IMR-90 (cell line): Measurements from ENCODE around the gene PADI1. TPM values are rescaled to one million over a fixed set of nuclear protein-coding genes. Genes with fewer than 3 reads are reported as not detected.

ENCODE experiments used
- ATAC-seq: fragments of 200-7000 bp; cut with Tn5 transposase; 2 replicates; pipeline ENCODE4 v1.9.1; 2020; ENCODE audit warnings: low read depth, mild to moderate bottlenecking, moderate library complexity
- BruUV-seq: library from RNA; stranded (reverse); fragments of 400-500 nt; replicated peaks from 2 replicates; lab custom pipeline; 2021; lab: Mats Ljungman, UMichigan
- CTCF ChIA-PET: fragments of 300-600 bp; formaldehyde crosslinking; extraction: SDS; loops from one replicate; lab custom pipeline; 2021; ENCODE audit warnings: antibody characterized with exemption; lab: Yijun Ruan, JAX
- POLR2A ChIA-PET: fragments of 300-600 bp; sonication (Branson Sonifier 250); formaldehyde crosslinking; loops from one replicate; lab custom pipeline; 2022; ENCODE audit warnings: antibody characterized with exemption; ENCODE audit not compliant: unreplicated experiment; lab: Charles Lee
- DNase-seq: peaks from one replicate; pipeline ENCODE4 v3.0.0; 2013
- H2AFZ ChIP-seq: replicated peaks from 2 replicates; pipeline ENCODE3; 2013; ENCODE audit warnings: low read length, mild to moderate bottlenecking; ENCODE audit not compliant: poor library complexity
- H2AK5ac ChIP-seq: 2 replicates; pipeline ENCODE4 v1.6.1; 2013; ENCODE audit warnings: low read depth, low read length, inconsistent platforms
- H2AK9ac ChIP-seq: replicated peaks from 2 replicates; pipeline ENCODE3; 2013; ENCODE audit warnings: mild to moderate bottlenecking, low read depth, low read length, moderate library complexity; ENCODE audit not compliant: poor library complexity
- H2BK120ac ChIP-seq: 2 replicates; pipeline ENCODE4 v1.6.1; 2013; ENCODE audit warnings: low read depth, low read length, inconsistent platforms
- H2BK15ac ChIP-seq: 3 replicates; pipeline ENCODE4 v1.6.1; 2013; ENCODE audit warnings: low read depth, low read length, inconsistent platforms
- H2BK20ac ChIP-seq: 2 replicates; pipeline ENCODE4 v1.6.1; 2013; ENCODE audit warnings: low read depth, mild to moderate bottlenecking, inconsistent platforms, low read length, moderate library complexity
- H2BK5ac ChIP-seq: 2 replicates; pipeline ENCODE4 v1.6.1; 2013; ENCODE audit warnings: mild to moderate bottlenecking, low read depth, low read length, inconsistent platforms; ENCODE audit not compliant: poor library complexity, severe bottlenecking
- H3K14ac ChIP-seq: replicated peaks from 2 replicates; pipeline ENCODE4 v1.6.1; 2013; ENCODE audit warnings: low read depth, low read length, inconsistent platforms
- H3K18ac ChIP-seq: 2 replicates; pipeline ENCODE4 v1.6.1; 2013; ENCODE audit warnings: low read depth, low read length, control low read depth
- H3K23ac ChIP-seq: 2 replicates; pipeline ENCODE4 v1.6.1; 2013; ENCODE audit warnings: low read depth, low read length, inconsistent platforms
- H3K27ac ChIP-seq: 2 replicates; pipeline ENCODE4 v1.5.1; 2013; ENCODE audit warnings: mild to moderate bottlenecking, control low read depth, low read length; ENCODE audit not compliant: insufficient read depth
- H3K27me3 ChIP-seq: 2 replicates; pipeline ENCODE4 v1.6.1; 2013; ENCODE audit warnings: low read length; ENCODE audit not compliant: control insufficient read depth, insufficient read depth
- H3K36me3 ChIP-seq: 2 replicates; pipeline ENCODE4 v1.6.1; 2013; ENCODE audit warnings: low read length, mixed read lengths; ENCODE audit not compliant: control insufficient read depth, insufficient read depth
- H3K4ac ChIP-seq: 2 replicates; pipeline ENCODE4 v1.6.1; 2013; ENCODE audit warnings: low read depth, low read length, inconsistent platforms
- H3K4me1 ChIP-seq: 2 replicates; pipeline ENCODE4 v1.6.1; 2013; ENCODE audit warnings: low read length, mixed read lengths; ENCODE audit not compliant: control insufficient read depth, insufficient read depth
- H3K4me2 ChIP-seq: 2 replicates; pipeline ENCODE4 v1.6.1; 2013; ENCODE audit warnings: low read depth, mild to moderate bottlenecking, control low read depth, low read length, moderate library complexity
- H3K4me3 ChIP-seq: 2 replicates; pipeline ENCODE4 v1.5.1; 2013; ENCODE audit warnings: low read depth, mild to moderate bottlenecking, control low read depth, low read length, moderate library complexity; ENCODE audit not compliant: insufficient read depth
- H3K56ac ChIP-seq: 2 replicates; pipeline ENCODE4 v1.6.1; 2013; ENCODE audit warnings: low read length, inconsistent platforms; ENCODE audit not compliant: insufficient read depth; ENCODE audit errors: extremely low read depth
- H3K79me1 ChIP-seq, 2 experiments: 2 replicates each; pipeline ENCODE4 v1.6.1; 2013; ENCODE audit warnings: low read length in 2 of 2, inconsistent platforms in 1 of 2, low read depth in 1 of 2
- H3K9ac ChIP-seq: 2 replicates; pipeline ENCODE4 v1.6.1; 2013; ENCODE audit warnings: low read depth, low read length, control low read depth
- H3K9me1 ChIP-seq: 2 replicates; pipeline ENCODE4 v1.6.1; 2013; ENCODE audit warnings: low read length, inconsistent platforms; ENCODE audit not compliant: insufficient read depth
- H3K9me3 ChIP-seq: 2 replicates; pipeline ENCODE4 v1.6.1; 2013; ENCODE audit warnings: low read length; ENCODE audit not compliant: control insufficient read depth, insufficient read depth
- H4K20me1 ChIP-seq: 2 replicates; pipeline ENCODE4 v1.6.1; 2013; ENCODE audit warnings: low read length, inconsistent platforms; ENCODE audit not compliant: insufficient read depth
- H4K5ac ChIP-seq: 2 replicates; pipeline ENCODE4 v1.6.1; 2013; ENCODE audit warnings: mild to moderate bottlenecking, low read depth, low read length, control low read depth
- H4K8ac ChIP-seq, 2 experiments: 2 replicates each; pipeline ENCODE4 v1.6.1; 2013; ENCODE audit warnings: low read depth in 2 of 2, low read length in 2 of 2, control low read depth in 1 of 2, inconsistent platforms in 1 of 2
- H4K91ac ChIP-seq: 2 replicates; pipeline ENCODE4 v1.6.1; 2013; ENCODE audit warnings: low read depth, low read length, inconsistent platforms; ENCODE audit not compliant: insufficient read depth
- MXI1 ChIP-seq: IDR thresholded peaks from 2 replicates; pipeline ENCODE4 v1.6.1; 2012; ENCODE audit warnings: low read depth, mild to moderate bottlenecking, low read length, moderate library complexity, borderline replicate concordance
- WGBS, 2 experiments: methylation state at CpG; one replicate each; pipeline versions ENCODE4 v1.1.5 to v1.1.7; 2013; ENCODE audit warnings: missing lambda C conversion rate in 2 of 2; ENCODE audit not compliant: insufficient read length in 1 of 2; ENCODE audit errors: extremely low coverage in 2 of 2; 5-methylcytosine and 5-hydroxymethylcytosine counted together
- dilution Hi-C: fragments of 300-500 bp; cut with HindIII; formaldehyde crosslinking; loops from one replicate; pipeline ENCODE4 v1.14.3; 2018; ENCODE audit warnings: low sequenced_read_pairs; ENCODE audit not compliant: unreplicated experiment
- in situ Hi-C: fragments of 300-500 bp; cut with MboI; formaldehyde crosslinking; loops from 3 replicates; pipeline ENCODE4 v1.14.3; 2019; ENCODE audit warnings: low sequenced_read_pairs, inconsistent platforms, mixed read lengths
- intact Hi-C: fragments of 100-400 bp; cut with micrococcal nuclease; formaldehyde crosslinking; loops from 2 replicates; pipeline ENCODE4 v1.10.0; 2022
- polyA plus RNA-seq, 3 experiments: library from polyadenylated mRNA; depleted of rRNA; stranded (reverse); fragments of >200 nt; gene quantifications; 2 replicates each; pipeline ENCODE4 v1.2.3, GENCODE V29; 2012; ENCODE audit warnings: low replicate concordance in 1 of 3
- total RNA-seq: library from RNA; depleted of rRNA; stranded (reverse); fragments of >200 nt; gene quantifications from 2 replicates; pipeline ENCODE4 v1.2.3, GENCODE V29; 2012
- TF ChIP-seq, protein P1 (sequence below): fragments of 150-350 bp; IDR thresholded peaks from 2 replicates; pipeline ENCODE4 v1.6.1; 2016; ENCODE audit warnings: low read depth, mild to moderate bottlenecking, low read length, moderate library complexity, borderline replicate concordance

The PADI1 gene
- total and polyA plus RNA-seq, 2 of the 4 experiments (the other 2 are of a cell fraction) = 0.17 TPM; not detected in 1

- Histone ChIP-seq H3K79me1 (no peaks in the 10 kb centered on the region), H4K5ac (no peak overlapping the region), H3K9me3 (no peaks in the 10 kb centered on the region), H3K27ac (no peak overlapping the region), H2BK20ac (peak overlapping the region; percentile 73), H3K23ac (no peak overlapping the region), H2BK15ac (no peak overlapping the region), H3K4me2 (no peak overlapping the region), H4K20me1 (no peaks in the 10 kb centered on the region), H4K91ac (peak overlapping the region; percentile 74), H3K9me1 (peaks cover 16% of the 10 kb centered on the region; the same call in 1 of the 2 replicates), H2BK120ac (peak overlapping the region; percentile 56; the same call in 1 of the 2 replicates), H3K18ac (peak overlapping the region; percentile 30; the same call in 1 of the 2 replicates), H3K36me3 (no peaks in the 10 kb centered on the region), H3K9ac (no peak overlapping the region), H2AK5ac (peak overlapping the region; percentile 80), H3K4me3 (no peak overlapping the region), H3K56ac (no peak overlapping the region), H3K4me1 (peaks cover 12% of the 10 kb centered on the region), H4K8ac (no peak overlapping the region), H3K4ac (peak overlapping the region; percentile 60; the same call in 1 of the 2 replicates), H2BK5ac (no peak overlapping the region), H3K27me3 (peaks cover 1% of the 10 kb centered on the region), H2AK9ac (peak overlapping the region; percentile 23), H2AFZ (no peak overlapping the region), H3K14ac (0 out of 2 replicates have a peak overlapping the region, but pooled peaks have one; percentile 65)
- dilution Hi-C loops (no loop called here), in situ Hi-C loops (no loop called here), intact Hi-C loops (no loop called here)
- DNase-seq (no peak), ATAC-seq (no peak)
- CTCF ChIA-PET = no interaction called here
- BruUV-seq = no TSS peak
- POLR2A ChIA-PET = no interaction called here
- TF ChIP-seq MXI1 = no peak
- TF ChIP-seq, protein P1, sequence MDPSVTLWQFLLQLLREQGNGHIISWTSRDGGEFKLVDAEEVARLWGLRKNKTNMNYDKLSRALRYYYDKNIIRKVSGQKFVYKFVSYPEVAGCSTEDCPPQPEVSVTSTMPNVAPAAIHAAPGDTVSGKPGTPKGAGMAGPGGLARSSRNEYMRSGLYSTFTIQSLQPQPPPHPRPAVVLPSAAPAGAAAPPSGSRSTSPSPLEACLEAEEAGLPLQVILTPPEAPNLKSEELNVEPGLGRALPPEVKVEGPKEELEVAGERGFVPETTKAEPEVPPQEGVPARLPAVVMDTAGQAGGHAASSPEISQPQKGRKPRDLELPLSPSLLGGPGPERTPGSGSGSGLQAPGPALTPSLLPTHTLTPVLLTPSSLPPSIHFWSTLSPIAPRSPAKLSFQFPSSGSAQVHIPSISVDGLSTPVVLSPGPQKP = no peak
- 83% methylated on average over 3 of the region's 5 CpGs; no CpG with 5 or more reads in 1 of the 2 experiments for WGBS, 2 experiments
Measured at GRCh38 chr1:17209430-17209829, 4.5 kb downstream of the PADI1 start.
